Fibroblast of skin of left biceps (primary cell): ENCODE data around the gene MINDY4.

Source experiments
- DNase-seq, 2 experiments: peaks; one replicate each; pipeline ENCODE4 v3.0.0-alpha.2; 2013; ENCODE audit warnings: low read depth in 2 of 2

Gene MINDY4

GRCh38 chr7:30915005-30915601 is 143.9 kb downstream of the MINDY4 start:
- DNase-seq = no peak

DNA sequence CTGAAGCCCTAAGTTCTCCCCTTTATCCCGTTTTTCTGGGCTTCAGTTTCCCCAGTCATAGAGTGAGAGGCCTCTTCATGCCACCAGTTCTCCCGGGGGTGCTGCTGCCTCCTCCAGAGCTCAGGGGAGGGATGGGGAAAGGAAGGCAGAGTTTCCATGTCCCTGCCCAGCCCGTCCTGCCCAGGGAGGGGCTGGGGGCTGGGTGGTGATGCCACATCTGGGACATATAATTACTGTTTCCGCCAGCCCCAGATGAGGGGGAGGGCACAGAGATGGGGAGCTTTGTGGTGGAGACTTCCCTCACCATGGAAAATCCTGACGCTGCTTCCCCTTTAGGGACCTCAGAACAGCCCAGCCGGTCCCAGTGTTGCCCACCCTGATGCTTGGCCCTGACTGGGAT is 144.5 kb downstream of the MINDY4 start:
- DNase-seq = no peak

GRCh38 chr7:30916255-30916654 is 145.0 kb downstream of the MINDY4 start:
- DNase-seq = no peak

DNA sequence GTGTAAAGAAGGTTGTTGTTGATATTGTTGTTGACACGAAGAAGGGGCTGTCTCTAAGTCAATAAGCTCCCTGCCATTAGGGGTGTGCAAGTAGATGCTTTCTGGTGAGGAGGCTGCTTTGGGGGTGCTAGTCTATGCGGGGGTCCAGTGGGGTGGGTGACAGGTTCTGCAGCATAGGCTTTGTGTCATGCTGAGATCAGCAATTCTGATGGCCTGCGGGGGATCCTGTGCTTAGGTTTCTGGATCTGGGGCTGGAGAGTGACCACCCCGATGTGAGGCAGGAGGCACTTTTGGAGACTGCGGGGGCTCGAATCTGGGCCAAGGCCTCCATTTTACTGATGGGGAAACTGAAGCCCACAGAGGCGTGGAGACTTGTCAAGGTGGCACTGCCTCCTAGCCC is 145.6 kb downstream of the MINDY4 start:
- no peak for DNase-seq

DNA sequence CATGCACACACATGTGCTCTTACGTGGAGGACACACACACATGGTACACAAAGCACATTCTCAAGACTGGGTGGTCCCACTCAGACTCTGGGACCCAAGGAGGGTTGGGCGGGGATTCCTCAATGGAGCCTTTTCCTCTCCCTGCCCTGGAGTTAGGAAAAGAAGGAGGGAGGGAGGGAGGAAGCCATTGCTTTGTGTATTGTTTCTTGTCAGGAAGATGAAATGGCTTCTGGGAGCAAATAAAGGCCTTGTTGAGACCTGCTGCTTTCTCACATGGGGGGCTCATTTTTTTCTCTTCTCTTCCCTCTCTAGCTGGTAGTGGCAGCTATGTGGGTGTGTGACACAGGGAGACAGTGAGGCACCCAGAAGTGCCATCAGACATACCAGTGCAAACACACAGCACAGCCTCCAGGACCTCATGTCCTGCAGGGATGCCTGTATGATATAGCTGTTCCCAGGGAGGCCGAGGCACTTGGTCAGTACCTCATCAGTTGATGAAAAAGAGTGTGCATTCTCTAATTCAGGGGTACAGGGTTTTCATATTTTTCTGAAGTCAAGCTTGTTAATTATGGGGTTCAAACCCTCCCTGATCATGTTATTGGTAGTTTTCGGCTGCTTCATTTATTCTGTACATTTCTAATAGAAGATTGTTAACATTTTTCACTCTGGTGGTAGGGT is 146.1 kb downstream of the MINDY4 start:
- DNase-seq = no peak

DNA sequence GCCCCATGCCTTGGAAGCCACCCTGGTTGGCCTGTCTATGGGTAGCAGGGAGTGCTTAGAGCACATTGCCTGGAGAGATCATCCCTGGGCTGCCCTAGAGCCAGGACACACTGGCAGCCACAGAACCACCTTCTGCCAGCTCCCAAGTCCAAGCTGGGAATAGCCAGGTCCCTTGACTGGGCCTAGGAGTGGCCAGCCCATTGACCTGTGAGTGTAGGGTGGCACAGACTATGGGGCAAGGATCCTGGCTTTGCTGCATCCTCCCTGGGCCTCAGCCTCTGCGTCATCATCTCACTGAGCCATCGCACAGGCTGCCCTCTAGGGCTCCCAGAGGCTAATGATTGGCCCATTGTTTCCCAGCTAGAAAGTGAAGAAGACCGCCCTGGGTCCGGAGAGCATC is 147.5 kb downstream of the MINDY4 start:
- DNase-seq = no peak

DNA sequence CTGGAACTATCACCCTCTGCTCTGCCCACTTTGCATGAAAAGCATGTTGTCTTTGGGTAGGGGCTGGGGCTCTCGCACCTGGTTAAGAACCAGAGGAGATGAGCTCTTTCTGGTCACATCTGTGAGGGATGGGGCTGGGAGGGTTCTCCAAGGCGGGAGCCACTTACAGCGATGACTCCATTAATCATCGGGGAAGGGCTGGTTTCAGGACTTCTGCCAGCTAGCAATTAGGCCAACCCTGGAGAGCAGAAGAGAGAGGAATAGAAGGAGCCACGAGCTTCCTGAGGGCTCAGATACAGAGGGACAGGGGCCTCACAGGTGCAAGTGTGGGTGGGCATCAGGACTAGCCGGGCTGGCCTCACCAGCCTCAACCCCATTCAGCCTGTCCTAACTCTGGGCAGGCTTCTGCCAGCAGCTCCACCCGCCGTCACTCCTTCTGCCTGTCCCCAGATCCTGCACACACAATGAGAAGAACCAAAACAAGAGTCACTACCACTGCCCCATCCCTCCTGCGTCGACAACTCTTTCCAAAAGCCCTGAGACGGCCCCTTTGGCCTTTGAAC is 148.9 kb downstream of the MINDY4 start:
- DNase-seq = no peak

- no peak for DNase-seq
Measured at GRCh38 chr7:30920584-30921539, 149.6 kb downstream of the MINDY4 start.

DNA sequence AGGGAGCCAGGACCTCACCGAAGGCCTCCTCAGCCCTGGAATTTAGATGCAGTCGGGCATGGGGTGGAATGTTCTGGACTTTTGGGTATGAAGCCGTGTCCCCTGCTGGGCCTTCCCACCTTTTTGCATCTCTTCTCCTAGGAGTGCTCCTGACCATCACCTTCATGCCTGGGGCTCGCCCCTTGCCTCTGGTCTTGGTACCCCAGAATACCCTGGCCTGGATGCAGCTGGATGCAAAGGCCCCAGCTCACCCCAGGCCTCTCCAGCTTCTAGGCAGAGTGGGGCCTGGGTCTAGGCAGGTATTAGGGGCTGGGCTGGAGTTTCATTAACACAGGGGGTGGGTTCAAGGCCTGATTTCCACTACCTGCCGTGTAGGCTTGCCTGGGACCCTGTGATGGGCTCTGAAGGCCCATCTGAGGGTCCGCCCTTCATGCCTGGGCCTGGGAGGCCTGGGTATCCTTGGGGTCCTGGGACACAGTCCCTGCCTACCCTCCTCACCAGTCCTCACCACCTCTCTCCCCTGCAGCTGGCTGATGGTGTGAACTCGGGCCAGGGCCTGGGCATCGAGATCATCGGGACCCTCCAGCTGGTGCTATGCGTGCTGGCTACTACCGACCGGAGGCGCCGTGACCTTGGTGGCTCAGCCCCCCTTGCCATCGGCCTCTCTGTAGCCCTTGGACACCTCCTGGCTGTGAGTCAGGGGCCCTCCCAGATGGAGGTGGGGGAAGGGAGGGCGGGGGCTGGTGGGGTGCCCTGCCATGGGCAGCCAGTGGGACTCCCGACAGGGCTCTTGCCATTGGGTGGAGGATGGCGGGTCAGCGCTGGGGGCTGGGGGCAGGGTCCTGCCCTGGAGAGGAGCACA is 150.6 kb downstream of the MINDY4 start:
- no peak for DNase-seq

DNA sequence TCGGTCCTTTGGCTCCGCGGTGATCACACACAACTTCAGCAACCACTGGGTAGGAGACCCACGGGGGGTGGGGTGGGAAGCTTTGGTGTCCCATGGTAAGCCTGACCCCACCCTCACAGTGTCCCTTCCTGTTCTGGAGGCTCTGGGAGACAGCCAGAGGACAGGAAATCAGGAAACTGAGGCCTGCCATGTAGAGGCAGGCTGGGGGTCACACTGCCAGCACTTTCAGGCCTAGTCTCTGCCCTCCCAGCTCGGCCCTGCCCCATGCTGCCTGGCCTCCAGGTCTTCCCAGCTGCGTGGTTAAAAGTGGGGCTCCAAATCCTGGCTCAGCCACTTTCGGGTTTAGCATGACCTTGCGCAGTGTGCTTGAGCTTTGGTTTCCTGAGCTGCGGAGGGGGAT is 151.4 kb downstream of the MINDY4 start:
- no peak for DNase-seq

DNA sequence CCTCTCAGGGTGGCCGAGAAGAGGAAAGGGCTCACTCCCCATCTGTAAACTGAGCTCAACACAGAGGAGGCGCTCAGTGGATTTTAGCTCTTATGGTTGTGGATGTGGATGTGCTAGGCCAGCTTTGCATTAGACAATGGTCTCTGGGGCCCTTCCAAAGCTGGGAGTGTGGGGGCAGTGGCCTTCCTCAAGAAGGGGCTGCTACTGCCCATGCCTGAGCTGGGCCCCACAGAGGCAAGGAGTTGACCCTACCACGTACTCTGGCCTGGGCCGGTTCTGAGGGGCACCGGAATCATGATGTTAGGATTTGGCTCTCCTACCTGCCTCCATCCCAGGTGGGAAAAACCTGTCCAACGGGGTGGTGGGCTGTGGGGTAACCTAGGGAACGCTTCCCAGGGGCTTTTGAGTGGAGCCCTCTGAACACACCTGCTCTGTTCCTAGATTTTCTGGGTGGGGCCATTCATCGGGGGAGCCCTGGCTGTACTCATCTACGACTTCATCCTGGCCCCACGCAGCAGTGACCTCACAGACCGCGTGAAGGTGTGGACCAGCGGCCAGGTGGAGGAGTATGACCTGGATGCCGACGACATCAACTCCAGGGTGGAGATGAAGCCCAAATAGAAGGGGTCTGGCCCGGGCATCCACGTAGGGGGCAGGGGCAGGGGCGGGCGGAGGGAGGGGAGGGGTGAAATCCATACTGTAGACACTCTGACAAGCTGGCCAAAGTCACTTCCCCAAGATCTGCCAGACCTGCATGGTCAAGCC is 152.0 kb downstream of the MINDY4 start:
- no peak for DNase-seq

GRCh38 chr7:30923774-30924413 is 152.7 kb downstream of the MINDY4 start:
- no peak for DNase-seq

GRCh38 chr7:30924624-30925023 is 153.4 kb downstream of the MINDY4 start:
- DNase-seq = no peak

GRCh38 chr7:30925117-30925516 is 153.9 kb downstream of the MINDY4 start:
- no peak for DNase-seq

GRCh38 chr7:30925913-30926312 is 154.7 kb downstream of the MINDY4 start:
- no peak for DNase-seq

DNA sequence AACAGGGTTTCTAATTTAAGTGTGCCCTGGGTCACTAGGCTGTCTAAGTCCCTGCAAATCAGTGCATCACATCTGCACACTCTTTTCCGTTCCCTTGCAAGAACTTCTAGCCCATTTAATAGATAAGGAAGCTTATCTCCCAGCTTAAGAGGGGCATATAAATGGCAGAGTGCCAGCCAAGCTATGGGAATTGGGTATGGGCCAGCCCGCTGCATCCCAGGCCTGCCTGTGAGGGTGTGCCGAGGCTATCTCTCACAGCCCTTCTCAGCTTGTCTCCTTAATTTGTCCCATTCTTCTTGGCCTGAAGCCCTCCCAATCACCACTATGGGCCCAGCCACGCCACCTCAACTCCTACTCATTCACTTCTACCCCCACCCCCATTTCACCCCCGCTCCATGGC is 155.1 kb downstream of the MINDY4 start:
- no peak for DNase-seq

DNA sequence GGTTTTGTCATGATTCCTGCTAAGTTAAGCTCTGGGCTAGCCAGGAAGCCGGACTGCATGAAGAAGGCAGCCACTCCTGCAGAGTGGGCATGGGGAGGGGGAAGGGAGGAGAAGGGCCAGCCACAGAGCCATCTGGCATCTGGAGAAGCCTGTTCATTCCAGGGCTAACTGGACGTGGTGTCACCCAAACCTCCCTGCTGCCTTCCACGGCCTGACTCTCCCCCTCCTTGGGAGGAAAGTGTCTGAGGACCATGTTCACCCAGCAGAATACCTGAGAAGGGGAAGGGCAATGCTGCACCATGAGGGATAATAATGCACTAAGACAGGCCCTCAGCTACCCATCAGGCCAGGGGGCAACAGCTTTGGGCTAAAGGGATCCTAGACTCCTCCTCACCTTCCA is 155.8 kb downstream of the MINDY4 start:
- no peak for DNase-seq

- DNase-seq = no peak
Measured at GRCh38 chr7:30927559-30927958, 156.3 kb downstream of the MINDY4 start.

- no peak for DNase-seq
Measured at GRCh38 chr7:30928254-30928872, 157.1 kb downstream of the MINDY4 start.

- DNase-seq = no peak
Measured at GRCh38 chr7:30929686-30930085, 158.5 kb downstream of the MINDY4 start.
